ENCODE data around the gene MAPK8.

The MAPK8 gene

DNA sequence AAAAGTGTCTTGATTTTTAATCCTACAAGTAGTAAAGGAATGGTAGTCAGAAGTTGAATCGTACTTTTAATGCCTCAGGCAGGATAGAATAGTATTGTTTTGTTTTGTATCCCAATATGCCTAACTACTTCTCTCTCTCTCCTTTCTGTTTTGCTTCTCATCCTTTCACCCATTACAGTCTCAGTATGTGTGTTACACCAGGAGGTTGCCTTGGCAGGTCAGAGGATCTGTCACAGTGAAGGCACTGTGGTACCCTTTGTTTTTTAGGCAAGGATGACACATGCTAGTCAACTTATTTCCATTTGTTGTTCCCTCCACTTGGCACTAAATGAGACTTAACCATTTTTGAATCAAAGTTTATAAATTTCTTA, 94.4 kb downstream of the MAPK8 start:
- no peak for TF ChIP-seq HDGF (IDR thresholded peaks at IDR 0.05; ENCODE audit: borderline replicate concordance)
- TF ChIP-seq ZNF384 (IDR thresholded peaks at IDR 0.05): no peak
- no peak for TF ChIP-seq SP1 (IDR thresholded peaks at IDR 0.05)
- no peak for TF ChIP-seq SUZ12 (IDR thresholded peaks at IDR 0.05)
- TF ChIP-seq CTBP1 (IDR thresholded peaks at IDR 0.05; ENCODE audit: borderline replicate concordance): no peak
- TF ChIP-seq LEF1 (IDR thresholded peaks at IDR 0.05; ENCODE audit: borderline replicate concordance): no peak
- TF ChIP-seq PKNOX1 (IDR thresholded peaks at IDR 0.05): no peak
- no peak for TF ChIP-seq ELF4 (IDR thresholded peaks at IDR 0.05)
- TF ChIP-seq ARNT (IDR thresholded peaks at IDR 0.05): no peak
- no peak for TF ChIP-seq L3MBTL2 (conservative IDR thresholded peaks at IDR 0.05)
- no peak for TF ChIP-seq FOXK2 (IDR thresholded peaks at IDR 0.05)
- TF ChIP-seq NFRKB (IDR thresholded peaks at IDR 0.05): no peak
- TF ChIP-seq BHLHE40 (IDR thresholded peaks at IDR 0.05; ENCODE audit: borderline replicate concordance): no peak
- TF ChIP-seq TARDBP (IDR thresholded peaks at IDR 0.05): no peak
- TF ChIP-seq FOXM1 (IDR thresholded peaks at IDR 0.05; ENCODE audit: borderline replicate concordance): no peak
- TF ChIP-seq FOXA1 (IDR thresholded peaks at IDR 0.05): no peak
- DNase-seq (ENCODE audit: extremely low spot score): no peak
- ChIA-PET POLR2A (no interaction called here), CTCF (interaction anchor here (0.8 kb wide), 1 partner anchor 37 kb away, joined by 3 read pairs; no protein-coding TSS in a partner anchor)

DNA sequence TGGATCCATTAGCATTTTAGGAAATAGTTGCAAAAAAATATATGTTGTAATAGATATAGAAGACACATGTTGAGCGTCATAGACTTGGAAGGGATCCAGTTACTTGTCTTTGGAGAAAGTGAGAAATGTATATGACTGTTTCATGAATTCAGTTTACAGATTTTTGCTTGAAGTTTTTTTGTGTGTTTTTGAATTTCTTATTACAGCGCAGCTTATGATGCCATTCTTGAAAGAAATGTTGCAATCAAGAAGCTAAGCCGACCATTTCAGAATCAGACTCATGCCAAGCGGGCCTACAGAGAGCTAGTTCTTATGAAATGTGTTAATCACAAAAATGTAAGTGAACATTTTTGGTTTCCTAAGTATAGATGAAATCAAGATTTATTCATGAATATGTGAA, 98.2 kb downstream of the MAPK8 start:
- CTCF ChIA-PET: no interaction called here
- POLR2A ChIA-PET: no interaction called here

GRCh38 chr10:48406204-48406603, 99.7 kb downstream of the MAPK8 start:
- TF ChIP-seq LEF1 (IDR thresholded peaks at IDR 0.05; ENCODE audit: borderline replicate concordance) (no peak), TARDBP (IDR thresholded peaks at IDR 0.05) (no peak), FOXM1 (IDR thresholded peaks at IDR 0.05; ENCODE audit: borderline replicate concordance) (no peak), L3MBTL2 (conservative IDR thresholded peaks at IDR 0.05) (no peak), SP1 (IDR thresholded peaks at IDR 0.05) (no peak), FOXK2 (IDR thresholded peaks at IDR 0.05) (no peak), SUZ12 (IDR thresholded peaks at IDR 0.05) (no peak), HDGF (IDR thresholded peaks at IDR 0.05; ENCODE audit: borderline replicate concordance) (no peak), ELF4 (IDR thresholded peaks at IDR 0.05) (no peak), CTBP1 (IDR thresholded peaks at IDR 0.05; ENCODE audit: borderline replicate concordance) (no peak), BHLHE40 (IDR thresholded peaks at IDR 0.05; ENCODE audit: borderline replicate concordance) (no peak), FOXA1 (IDR thresholded peaks at IDR 0.05) (no peak), ZNF384 (IDR thresholded peaks at IDR 0.05) (no peak), PKNOX1 (IDR thresholded peaks at IDR 0.05) (no peak), NFRKB (IDR thresholded peaks at IDR 0.05) (no peak), ARNT (IDR thresholded peaks at IDR 0.05) (no peak)
- no peak for DNase-seq (ENCODE audit: extremely low spot score)
- ChIA-PET CTCF (no interaction called here), POLR2A (no interaction called here)

More for the DNA sequence above, 98.2 kb downstream of the MAPK8 start:
- no peak for DNase-seq (ENCODE audit: extremely low spot score)
- TF ChIP-seq L3MBTL2 (conservative IDR thresholded peaks at IDR 0.05) (no peak), ZNF384 (IDR thresholded peaks at IDR 0.05) (no peak), FOXK2 (IDR thresholded peaks at IDR 0.05) (no peak), HDGF (IDR thresholded peaks at IDR 0.05; ENCODE audit: borderline replicate concordance) (no peak), LEF1 (IDR thresholded peaks at IDR 0.05; ENCODE audit: borderline replicate concordance) (no peak), FOXA1 (IDR thresholded peaks at IDR 0.05) (no peak), CTBP1 (IDR thresholded peaks at IDR 0.05; ENCODE audit: borderline replicate concordance) (no peak), NFRKB (IDR thresholded peaks at IDR 0.05) (no peak)

GRCh38 chr10:48406658-48407057, 100.2 kb downstream of the MAPK8 start:
- ChIA-PET CTCF (no interaction called here), POLR2A (no interaction called here)
- TF ChIP-seq SP1 (IDR thresholded peaks at IDR 0.05) (no peak), FOXK2 (IDR thresholded peaks at IDR 0.05) (no peak), ARNT (IDR thresholded peaks at IDR 0.05) (no peak), TARDBP (IDR thresholded peaks at IDR 0.05) (no peak), SUZ12 (IDR thresholded peaks at IDR 0.05) (no peak), LEF1 (IDR thresholded peaks at IDR 0.05; ENCODE audit: borderline replicate concordance) (no peak), ZNF384 (IDR thresholded peaks at IDR 0.05) (no peak), ELF4 (IDR thresholded peaks at IDR 0.05) (no peak), HDGF (IDR thresholded peaks at IDR 0.05; ENCODE audit: borderline replicate concordance) (no peak), CTBP1 (IDR thresholded peaks at IDR 0.05; ENCODE audit: borderline replicate concordance) (no peak), L3MBTL2 (conservative IDR thresholded peaks at IDR 0.05) (no peak), FOXM1 (IDR thresholded peaks at IDR 0.05; ENCODE audit: borderline replicate concordance) (no peak), BHLHE40 (IDR thresholded peaks at IDR 0.05; ENCODE audit: borderline replicate concordance) (no peak), FOXA1 (IDR thresholded peaks at IDR 0.05) (no peak)
- no peak for DNase-seq (ENCODE audit: extremely low spot score)

DNA sequence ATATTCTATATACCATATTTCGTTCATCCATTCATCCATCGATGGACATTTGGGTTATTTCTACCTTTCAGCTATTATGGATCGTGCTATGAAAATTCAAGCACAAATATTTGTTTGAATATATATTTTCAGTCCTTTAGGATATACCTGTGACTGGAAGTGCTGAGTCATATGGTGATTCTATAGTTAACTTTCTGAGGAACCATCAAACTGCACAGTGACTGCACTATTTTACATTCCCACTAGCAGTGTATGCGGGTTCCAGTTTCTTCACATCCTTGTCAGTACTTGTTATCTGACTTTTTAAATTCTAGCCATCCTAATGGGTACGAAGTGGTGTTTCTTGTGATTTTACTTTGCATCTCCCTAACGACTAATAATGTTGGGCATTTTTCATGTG, 104.0 kb downstream of the MAPK8 start:
- TF ChIP-seq TARDBP (IDR thresholded peaks at IDR 0.05) (no peak), ARNT (IDR thresholded peaks at IDR 0.05) (no peak), ZNF384 (IDR thresholded peaks at IDR 0.05) (no peak)
- ChIA-PET CTCF (no interaction called here), POLR2A (no interaction called here)
- DNase-seq (ENCODE audit: extremely low spot score): no peak

DNA sequence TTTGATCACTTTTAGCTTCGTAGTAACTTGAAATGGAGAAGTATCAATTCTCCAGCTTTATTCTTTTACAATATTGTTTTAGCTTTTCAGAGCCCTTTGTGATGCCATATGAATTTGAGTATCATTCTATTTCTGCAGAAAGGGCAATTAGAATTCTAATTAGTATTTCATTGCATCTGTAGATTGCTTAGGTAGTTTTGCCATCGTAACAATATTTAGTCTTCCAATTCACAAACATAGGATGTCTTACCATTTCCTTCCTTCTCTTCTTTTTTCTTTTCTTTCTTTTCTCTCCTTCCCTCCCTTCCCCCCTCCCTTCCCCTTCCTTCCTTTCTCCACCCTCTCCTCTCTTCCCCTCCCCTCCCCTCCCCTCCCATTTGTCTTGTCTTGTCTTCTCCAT, 105.0 kb downstream of the MAPK8 start:
- TF ChIP-seq FOXA1 (IDR thresholded peaks at IDR 0.05) (no peak), LEF1 (IDR thresholded peaks at IDR 0.05; ENCODE audit: borderline replicate concordance) (no peak), FOXK2 (IDR thresholded peaks at IDR 0.05) (no peak), ARNT (IDR thresholded peaks at IDR 0.05) (no peak), ELF4 (IDR thresholded peaks at IDR 0.05) (no peak), ZNF384 (IDR thresholded peaks at IDR 0.05) (no peak), L3MBTL2 (conservative IDR thresholded peaks at IDR 0.05) (no peak), BHLHE40 (IDR thresholded peaks at IDR 0.05; ENCODE audit: borderline replicate concordance) (no peak), HDGF (IDR thresholded peaks at IDR 0.05; ENCODE audit: borderline replicate concordance) (no peak), FOXM1 (IDR thresholded peaks at IDR 0.05; ENCODE audit: borderline replicate concordance) (no peak), NFRKB (IDR thresholded peaks at IDR 0.05) (no peak), TARDBP (IDR thresholded peaks at IDR 0.05) (no peak), CTBP1 (IDR thresholded peaks at IDR 0.05; ENCODE audit: borderline replicate concordance) (no peak), PKNOX1 (IDR thresholded peaks at IDR 0.05) (no peak), SUZ12 (IDR thresholded peaks at IDR 0.05) (no peak), SP1 (IDR thresholded peaks at IDR 0.05) (no peak)
- DNase-seq (ENCODE audit: extremely low spot score): no peak
- ChIA-PET CTCF (no interaction called here), POLR2A (no interaction called here)
